GM21786 (cell line): Measurements from ENCODE around the gene CEP85L.

Experiments used
- ATAC-seq: cut with Tn5 transposase; IDR thresholded peaks from one replicate; pipeline ENCODE4 v1.9.1; 2021; ENCODE audit not compliant: unreplicated experiment

The CEP85L gene

DNA sequence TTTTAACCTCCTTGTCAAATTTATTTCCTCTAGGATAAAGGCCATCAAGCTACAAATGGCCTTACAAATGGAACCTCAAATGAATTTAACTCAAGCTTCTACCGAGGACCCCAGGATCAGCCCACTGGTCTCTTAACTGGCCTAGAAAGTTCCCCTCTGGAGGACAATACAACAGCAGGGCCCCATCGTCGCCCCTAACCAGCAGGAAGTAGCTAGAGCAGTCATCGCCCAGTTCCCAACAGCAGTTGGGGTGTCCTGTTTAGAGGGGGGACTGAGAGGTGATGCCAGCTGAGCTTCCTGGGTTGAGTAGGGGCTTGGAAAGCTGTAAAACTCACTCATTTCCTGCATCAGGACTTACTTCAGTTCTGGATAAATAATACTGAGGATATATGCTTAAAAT, 25.6 kb downstream of the CEP85L start:
- ATAC-seq = no peak

DNA sequence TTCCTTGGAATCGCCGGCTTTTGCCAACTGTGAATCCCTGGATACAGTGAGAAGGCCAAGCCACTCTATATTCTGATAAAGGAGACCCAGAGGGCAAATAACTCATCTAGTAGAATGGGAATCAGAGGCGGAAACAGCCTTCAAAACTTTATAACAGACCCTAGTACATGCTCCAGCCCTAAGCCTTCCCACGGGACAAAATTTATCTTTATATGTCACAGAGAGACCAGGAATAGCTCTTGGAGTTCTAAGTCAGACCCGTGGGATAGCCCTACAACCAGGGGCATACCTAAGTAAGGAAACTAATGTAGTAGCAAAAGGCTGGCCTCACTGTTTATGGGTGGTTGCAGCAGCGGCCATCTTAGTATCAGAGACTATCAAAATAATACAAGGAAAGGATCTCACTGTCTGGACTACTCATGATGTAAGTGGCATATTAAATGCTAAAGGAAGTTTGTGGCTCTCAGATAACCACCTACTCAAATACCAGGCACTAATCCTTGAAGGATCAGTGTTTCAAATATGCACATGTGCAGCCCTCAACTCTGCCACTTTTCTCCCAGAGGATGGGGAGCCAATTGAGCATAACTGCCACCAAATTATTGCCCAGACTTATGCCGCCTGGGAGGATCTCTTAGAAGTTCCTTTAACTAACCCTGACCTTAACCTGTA, 29.5 kb downstream of the CEP85L start:
- no peak for ATAC-seq

GRCh38 chr6:118620202-118620601, 31.2 kb downstream of the CEP85L start:
- ATAC-seq = no peak

DNA sequence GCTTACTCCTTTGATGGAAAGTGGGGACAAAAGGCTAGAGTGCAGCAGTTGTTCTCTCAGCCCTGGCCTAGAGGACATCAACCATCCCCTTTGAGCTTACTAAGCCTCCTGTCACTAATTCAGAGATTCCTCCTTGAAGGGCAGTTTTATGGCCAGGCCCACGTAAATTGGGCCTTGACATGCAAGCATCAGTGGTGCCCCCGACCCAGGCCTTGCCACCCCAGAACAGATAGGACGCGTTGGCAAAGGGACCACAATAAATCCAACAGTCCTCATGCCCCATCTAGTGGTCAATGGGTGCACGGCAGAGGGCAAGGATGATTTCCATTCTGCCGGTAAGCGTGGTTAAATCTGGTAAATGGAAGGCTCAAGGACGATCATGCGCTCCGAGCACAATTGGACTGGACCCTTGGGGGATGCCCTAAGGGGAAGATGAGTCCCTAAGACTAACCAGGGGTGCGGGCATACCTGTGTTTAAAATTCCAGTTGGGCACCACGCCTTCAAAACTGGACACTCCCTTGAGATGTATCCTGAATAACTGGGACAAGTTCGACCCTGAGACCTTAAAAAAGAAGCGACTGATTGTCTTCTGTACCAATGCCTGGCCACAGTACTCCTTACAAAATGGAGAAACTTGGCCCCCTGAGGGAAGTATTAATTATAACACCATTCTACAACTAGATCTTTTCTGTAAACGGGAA, 32.6 kb downstream of the CEP85L start:
- ATAC-seq = peak; percentile 80

- no peak for ATAC-seq
Measured at GRCh38 chr6:118617417-118617816, 34.0 kb downstream of the CEP85L start.

- no peak for ATAC-seq
Measured at GRCh38 chr6:118611334-118611733, 40.1 kb downstream of the CEP85L start.

- ATAC-seq = no peak
Measured at GRCh38 chr6:118606858-118607257, 44.5 kb downstream of the CEP85L start.

DNA sequence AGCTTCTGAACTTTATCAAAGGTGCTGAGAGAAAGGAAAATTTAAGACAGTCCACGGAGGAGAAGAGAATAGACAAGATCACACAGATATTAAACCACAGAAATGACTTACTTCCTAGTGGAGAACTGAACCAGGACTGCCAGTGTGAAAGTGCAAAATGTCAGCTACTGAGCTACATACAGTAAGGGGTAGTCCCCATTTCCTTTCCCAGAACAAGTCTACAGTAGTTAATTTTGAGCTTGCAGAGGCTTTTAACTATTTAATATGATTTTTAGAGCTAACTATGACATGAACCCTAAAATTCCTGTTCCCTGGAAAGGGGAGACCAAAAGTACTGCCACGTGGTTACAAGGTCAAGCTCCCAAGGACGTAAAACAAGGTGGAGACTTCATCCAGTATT, 45.1 kb downstream of the CEP85L start:
- ATAC-seq = no peak

DNA sequence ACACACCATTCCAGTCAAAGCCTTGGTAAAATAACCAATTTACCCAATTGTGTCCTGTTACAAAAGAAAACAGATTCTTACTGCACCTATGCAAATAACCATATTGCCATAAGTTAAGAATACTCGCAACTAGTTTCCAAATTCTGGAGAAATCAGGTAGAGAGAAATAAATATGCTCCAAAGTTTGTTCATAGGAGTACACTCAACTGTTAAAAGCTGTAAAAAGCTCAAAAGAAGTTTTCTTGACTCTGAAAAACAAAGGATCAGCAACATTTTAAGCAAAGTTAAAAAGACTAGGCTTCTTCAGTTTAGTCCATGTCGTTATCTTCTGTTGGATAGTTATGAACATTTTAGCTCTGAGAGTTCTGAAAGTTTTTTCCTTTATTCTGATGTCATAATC, 48.0 kb downstream of the CEP85L start:
- ATAC-seq = no peak

DNA sequence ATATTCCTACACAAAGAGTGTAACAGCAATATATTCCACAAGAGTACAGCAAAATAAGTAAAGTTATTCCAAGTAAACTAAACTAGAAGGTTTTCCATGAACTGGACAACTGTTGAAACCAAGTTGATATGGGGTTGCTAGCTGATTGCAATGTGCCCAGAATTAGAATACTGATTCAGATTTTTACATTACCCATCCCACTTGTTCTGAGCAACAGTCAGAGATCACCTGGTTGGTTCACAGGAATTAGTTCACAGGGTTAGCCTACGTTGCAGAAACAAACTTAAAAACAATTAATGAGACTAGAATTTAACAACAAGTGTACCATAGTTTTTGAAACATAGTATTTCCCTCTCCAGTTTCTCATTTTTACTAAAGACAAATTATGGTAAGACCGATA, 49.1 kb downstream of the CEP85L start:
- ATAC-seq = no peak

DNA sequence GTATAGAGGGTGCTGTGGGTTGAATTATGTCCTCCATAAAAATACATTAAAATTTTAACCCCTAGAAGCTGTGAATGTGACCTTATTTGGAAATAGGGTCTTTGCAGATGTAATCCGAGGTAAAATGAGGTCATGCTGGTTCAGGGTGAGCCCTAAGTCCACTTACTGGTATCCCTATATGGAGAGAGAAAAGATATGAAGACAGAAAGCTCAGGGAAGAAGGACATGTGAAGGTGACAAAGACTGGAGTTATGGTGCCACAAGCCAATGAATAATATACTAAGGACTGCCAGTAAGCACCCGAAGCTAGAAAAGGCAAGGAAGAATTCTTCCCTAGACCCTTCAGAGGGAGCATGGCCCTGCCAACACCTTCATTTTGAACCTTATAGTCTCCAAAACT, 53.1 kb downstream of the CEP85L start:
- no peak for ATAC-seq

- ATAC-seq = no peak
Measured at GRCh38 chr6:118597636-118598035, 53.8 kb downstream of the CEP85L start.

DNA sequence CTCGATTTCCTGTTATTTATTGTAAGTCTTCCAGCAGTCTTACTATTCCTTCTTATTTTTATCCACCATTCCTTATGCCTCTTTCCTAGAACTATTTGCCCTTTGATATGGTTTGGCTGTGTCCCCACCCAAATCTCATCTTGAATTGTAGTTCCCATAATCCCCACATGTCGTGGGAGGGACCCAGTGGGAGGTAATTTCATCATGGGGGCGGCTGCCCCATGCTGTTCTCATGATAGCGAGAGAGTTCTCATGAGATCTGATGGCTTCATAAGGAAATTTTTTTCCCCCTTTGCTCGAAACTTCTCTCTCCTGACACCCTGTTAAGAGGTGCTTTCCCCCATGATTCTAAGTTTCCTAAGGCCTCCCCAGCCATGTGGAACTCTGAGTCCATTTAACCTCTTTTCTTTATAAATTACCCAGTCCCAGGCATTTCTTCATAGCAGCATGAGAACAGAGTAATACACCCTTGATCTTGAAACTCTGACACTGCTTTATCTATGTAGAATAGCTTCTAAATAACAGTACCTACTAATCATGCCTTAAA, 54.5 kb downstream of the CEP85L start:
- ATAC-seq = no peak

- no peak for ATAC-seq
Measured at GRCh38 chr6:118594877-118595276, 56.5 kb downstream of the CEP85L start.

- no peak for ATAC-seq
Measured at GRCh38 chr6:118591897-118592296, 59.5 kb downstream of the CEP85L start.

DNA sequence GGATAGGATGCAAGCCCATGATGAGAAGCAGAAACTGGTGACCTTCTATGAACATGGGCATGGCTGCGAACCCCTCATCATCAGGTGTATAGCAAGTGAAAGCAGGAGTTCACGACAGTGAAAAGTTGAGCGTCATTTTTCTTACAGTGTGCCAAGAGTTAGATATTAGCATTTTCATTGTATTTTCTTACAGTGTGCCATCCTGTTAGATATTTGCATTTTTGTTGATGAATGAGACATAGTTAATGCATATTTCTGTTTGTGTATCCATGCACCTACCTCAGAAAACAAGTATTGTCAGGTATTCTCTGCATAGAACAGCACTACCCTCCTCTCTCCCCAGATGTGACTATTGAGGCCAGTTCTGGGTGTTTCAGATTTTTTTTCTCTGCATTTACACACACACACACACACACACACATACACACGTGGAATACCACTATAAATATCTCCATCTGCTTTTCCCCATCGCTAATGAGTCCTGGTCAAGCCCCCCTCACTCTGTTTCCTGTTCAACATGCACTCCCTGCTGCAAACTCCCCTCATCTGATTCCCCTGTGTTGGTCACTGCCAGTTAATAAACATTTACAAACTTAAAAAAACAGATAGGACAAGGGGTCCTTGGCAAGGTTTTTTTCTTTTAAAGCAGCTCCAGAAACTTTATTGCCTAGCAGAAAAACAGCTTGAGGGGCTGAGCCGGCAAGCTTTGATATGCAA, 61.6 kb downstream of the CEP85L start:
- no peak for ATAC-seq

- ATAC-seq = no peak
Measured at GRCh38 chr6:118589186-118589585, 62.2 kb downstream of the CEP85L start.

DNA sequence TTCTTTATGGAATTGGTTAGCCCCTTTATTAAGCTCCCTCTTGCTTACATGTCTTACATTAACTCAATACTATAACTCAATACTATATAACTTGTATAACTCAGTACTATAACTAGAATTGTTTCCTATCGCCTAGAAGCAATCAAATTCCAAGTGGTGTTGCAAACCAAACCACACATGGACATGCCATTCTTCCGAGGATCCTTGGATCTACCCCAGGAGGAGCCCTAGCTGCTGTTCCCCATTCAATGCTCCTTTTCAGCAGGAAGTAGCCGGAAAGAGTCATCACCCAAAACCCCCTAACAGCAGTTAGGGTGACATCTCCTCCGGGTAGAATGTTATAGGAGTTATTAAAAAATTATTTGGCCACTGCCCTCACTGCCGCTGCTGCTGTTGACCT, 62.8 kb downstream of the CEP85L start:
- ATAC-seq = no peak

GRCh38 chr6:118586746-118587485, 64.5 kb downstream of the CEP85L start:
- ATAC-seq = no peak

GRCh38 chr6:118584911-118585310, 66.5 kb downstream of the CEP85L start:
- ATAC-seq = no peak

- ATAC-seq = no peak
Measured at GRCh38 chr6:118581489-118581959, 69.9 kb downstream of the CEP85L start.
